H1 (cell line): Measurements from ENCODE around the gene VSTM2L. TPM values are rescaled to one million over a fixed set of nuclear protein-coding genes. Genes with fewer than 3 reads are reported as not detected.

Experiments
- BACH1 ChIP-seq: IDR thresholded peaks from 2 replicates; pipeline ENCODE4 v1.6.1; 2012; ENCODE audit warnings: low read length, improper control_type of control experiment
- CREB1 ChIP-seq: IDR thresholded peaks from 2 replicates; pipeline ENCODE4 v1.6.1; 2012; ENCODE audit warnings: inconsistent platforms
- KDM4A ChIP-seq: IDR thresholded peaks from one replicate; pipeline ENCODE4 v1.7.1; 2012; ENCODE audit warnings: low read depth, mild to moderate bottlenecking, moderate library complexity, low read length, inconsistent platforms; ENCODE audit not compliant: severe bottlenecking
- KDM5A ChIP-seq: fragments of 200-600 bp; IDR thresholded peaks from 2 replicates; pipeline ENCODE4 v1.7.1; 2012; ENCODE audit warnings: mild to moderate bottlenecking, low read length, inconsistent platforms, mixed read lengths
- NRF1 ChIP-seq: IDR thresholded peaks from 2 replicates; pipeline ENCODE4 v1.6.1; 2011; ENCODE audit warnings: mild to moderate bottlenecking, low read depth, low read length, improper control_type of control experiment
- TBP ChIP-seq: IDR thresholded peaks from 2 replicates; pipeline ENCODE4 v1.6.1; 2011; ENCODE audit warnings: low read depth, low read length, improper control_type of control experiment
- polyA plus RNA-seq, 7 experiments: library from polyadenylated mRNA; depleted of rRNA in 3 of 7; stranded (reverse) in 5 of 7; unstranded in 2 of 7; fragments of >200 nt in 5 of 7; fragments of 200-250 nt in 2 of 7; gene quantifications; 1 replicate in 5 of 7; 2 replicates in 1 of 7; 4 replicates in 1 of 7; pipeline versions ENCODE4 v1.2.1 to v1.2.3, GENCODE V29; 2011 to 2013; ENCODE audit warnings: missing spikeins in 2 of 7, mixed read lengths in 2 of 7
- total RNA-seq: library from RNA; stranded (reverse); fragmentation: NEBNext Ultra II Directional; extraction: Animal tissue kit (Norgen Biotek cat#: 25700); gene quantifications from 2 replicates; pipeline ENCODE4 v1.2.1, GENCODE V29; 2021

Gene VSTM2L
- total and polyA plus RNA-seq, 2 of the 8 experiments (the other 6 are each of a cell fraction or from before 2014, with no cell fraction given), result 1.3 to 3.2 TPM

DNA sequence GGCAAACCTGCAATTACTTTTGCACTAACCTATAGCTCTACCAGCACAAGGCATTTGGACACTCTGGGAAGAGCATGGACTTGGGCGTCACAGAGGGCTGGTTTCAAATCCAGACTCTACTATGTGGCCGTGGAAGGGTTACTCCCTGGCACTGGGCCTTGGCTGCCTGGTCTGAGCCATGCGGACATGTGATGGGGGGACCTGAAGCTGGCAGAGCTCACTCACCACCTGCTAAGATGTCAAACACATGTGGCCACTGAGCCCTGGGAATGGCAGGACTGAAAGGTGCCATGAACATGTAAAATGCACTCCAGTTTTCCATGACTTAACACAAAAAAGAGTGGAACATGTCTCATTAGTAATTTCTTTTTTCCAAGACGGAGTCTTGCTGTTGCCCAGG is 23.7 kb downstream of the VSTM2L start (continued):
- TF ChIP-seq TBP (no peak), KDM5A (no peak), CREB1 (no peak), BACH1 (no peak), KDM4A (no peak), NRF1 (no peak)
